22Rv1 (cell line): ENCODE results near the gene FBXO47.

Source experiments
- ZFX ChIP-seq: fragments of 450-650 bp; IDR thresholded peaks from 2 replicates; pipeline ENCODE4 v1.6.1; 2017; ENCODE audit warnings: antibody characterized with exemption, borderline replicate concordance
- TF ChIP-seq, protein P1 (sequence below): fragments of 450-650 bp; IDR thresholded peaks from 2 replicates; pipeline ENCODE4 v1.5.1; 2017; ENCODE audit warnings: mild to moderate bottlenecking

DNA sequence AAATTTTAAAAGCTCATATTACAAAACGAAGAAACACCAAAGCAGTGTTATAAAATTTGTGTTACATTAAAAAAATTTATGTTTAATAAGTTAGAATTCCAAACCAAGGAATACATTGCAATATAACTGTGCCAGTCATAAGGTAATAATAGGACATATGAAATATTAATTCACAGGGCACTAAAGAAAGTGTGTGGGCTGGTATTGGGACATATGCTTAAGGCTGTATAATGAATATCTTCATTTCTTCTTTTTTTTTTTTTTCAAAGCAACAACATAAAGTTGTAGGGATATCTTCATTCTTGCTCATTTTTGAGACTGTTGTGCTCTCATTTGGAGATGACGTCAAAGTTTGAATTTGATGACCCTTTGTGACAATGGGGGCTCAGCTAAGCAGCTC is 17.5 kb upstream of the FBXO47 start:
- TF ChIP-seq, protein P1, sequence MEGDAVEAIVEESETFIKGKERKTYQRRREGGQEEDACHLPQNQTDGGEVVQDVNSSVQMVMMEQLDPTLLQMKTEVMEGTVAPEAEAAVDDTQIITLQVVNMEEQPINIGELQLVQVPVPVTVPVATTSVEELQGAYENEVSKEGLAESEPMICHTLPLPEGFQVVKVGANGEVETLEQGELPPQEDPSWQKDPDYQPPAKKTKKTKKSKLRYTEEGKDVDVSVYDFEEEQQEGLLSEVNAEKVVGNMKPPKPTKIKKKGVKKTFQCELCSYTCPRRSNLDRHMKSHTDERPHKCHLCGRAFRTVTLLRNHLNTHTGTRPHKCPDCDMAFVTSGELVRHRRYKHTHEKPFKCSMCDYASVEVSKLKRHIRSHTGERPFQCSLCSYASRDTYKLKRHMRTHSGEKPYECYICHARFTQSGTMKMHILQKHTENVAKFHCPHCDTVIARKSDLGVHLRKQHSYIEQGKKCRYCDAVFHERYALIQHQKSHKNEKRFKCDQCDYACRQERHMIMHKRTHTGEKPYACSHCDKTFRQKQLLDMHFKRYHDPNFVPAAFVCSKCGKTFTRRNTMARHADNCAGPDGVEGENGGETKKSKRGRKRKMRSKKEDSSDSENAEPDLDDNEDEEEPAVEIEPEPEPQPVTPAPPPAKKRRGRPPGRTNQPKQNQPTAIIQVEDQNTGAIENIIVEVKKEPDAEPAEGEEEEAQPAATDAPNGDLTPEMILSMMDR, result no peak
- TF ChIP-seq ZFX, result no peak
